GOT3 (cell line): Measurements from ENCODE around the gene GC.
"Not testable (repeated sequence)": the region's sequence is repeated elsewhere in the genome, so short reads cannot be mapped to it uniquely, and the experiment has no call there.

ENCODE experiments used
- DNase-seq: peaks from one replicate; lab custom pipeline; 2025; ENCODE audit warnings: mixed read lengths; lab: John Stamatoyannopoulos, UW

Gene GC

DNA sequence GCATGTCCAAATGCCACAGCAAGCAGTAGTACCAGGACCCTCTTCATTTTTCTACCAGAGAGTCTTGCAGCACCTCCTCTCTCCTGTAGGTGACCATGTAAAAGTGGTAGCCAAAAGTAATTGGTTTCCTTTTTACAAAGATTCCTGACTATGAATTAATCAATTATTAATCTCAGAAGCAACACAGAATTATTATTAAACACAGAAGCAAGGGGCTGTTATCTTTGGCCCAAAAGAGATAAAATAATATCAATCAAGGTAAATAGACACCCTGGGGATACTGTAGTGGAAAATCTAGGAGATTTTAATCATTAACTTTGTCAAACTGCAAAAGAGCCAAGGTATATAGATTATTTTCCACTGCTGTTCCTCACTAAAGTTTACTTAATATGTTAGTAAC lies at the start of gene GC:
Gene GC, minus strand, starts transcription at position 108 of the 400 bp plus-strand sequence. Its CDS starts 61 bp downstream, at position 47.
- DNase-seq: no peak

DNA sequence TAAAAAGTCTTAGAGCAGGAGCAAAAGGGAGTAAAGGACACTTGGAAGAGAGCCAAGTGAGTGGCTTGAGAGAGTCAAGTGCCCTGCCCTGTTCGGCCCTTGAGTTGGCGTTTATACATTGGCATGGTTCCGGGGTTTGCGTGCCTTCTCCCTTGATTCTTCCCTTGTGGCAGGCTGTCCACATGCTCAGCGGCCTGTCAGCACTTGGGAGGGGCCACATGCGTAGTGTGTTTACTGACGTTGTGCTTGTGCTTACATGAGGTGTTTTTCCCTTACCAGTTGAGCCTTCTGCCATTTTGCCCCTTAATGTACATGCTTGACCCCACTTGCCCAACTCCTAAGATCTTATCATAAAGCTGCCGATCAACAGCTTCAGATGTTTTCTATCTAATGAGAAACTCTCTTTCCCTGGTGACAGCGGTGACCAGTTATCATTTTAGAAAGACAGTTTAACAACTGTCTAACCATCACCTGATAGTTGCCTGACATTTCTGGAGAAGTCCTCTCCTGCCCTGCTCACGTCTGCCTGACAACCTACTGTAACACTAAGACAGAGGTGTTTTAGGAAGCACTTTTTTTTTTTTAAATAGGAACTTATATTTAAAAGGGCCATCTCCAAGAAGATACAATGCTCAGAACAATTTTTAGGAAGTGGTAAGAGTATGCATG lies 49.5 kb upstream of the GC start:
- no peak for DNase-seq

- no peak for DNase-seq
Observed at GRCh38 chr4:71832049-71832448, 48.2 kb upstream of the GC start.

DNA sequence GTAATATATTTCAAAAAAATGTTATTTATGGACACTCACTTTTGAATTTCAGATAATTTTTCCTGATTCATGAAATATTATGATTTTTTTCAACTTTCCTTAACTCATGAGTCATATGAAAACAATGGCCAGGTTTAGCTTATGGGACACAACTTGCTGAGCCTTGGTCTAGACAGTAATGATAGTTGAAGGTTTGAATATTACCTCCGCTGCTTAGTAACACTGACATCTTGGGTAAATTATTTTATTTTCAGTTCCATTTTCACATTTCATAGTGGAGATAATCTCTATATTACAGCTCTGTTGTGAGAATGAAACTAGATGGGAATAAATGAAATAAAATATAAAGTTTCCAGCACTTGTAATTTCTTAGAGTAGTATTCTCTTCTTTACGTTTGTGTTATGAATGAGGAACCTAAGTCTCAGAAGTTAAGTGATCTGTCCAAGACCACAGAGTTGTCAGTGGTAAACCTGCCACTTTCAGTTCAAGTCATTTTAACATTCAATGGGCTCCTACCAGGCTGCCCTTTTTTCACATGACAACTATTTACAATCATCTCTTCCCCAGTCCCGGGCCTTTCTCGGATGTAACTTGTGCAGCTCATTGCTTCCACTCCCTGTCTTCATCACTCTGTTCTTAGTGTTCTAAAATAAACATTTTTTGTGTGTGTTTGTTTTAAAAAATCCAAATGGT lies 46.8 kb upstream of the GC start:
- no peak for DNase-seq

DNA sequence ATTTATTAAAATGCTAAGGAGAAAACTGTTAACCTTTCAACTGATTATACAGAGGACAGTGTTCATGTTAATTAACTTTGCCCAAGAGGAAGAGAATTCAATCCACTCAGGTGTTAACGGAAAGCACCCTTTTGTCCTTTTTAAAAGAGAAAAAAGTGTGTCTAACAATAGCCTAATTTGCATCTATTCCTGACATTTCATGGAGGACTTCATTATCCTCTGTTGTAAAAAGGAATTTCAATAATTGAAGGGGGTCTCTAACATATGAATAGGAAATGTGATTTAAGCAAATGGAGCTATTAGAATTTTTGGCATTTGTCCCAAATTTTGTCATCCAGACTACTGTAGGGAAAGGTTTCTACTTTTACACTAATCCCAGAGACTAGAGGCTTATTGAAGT lies 44.6 kb upstream of the GC start:
- DNase-seq: no peak

GRCh38 chr4:71827826-71828225 lies 43.9 kb upstream of the GC start:
- no peak for DNase-seq

DNA sequence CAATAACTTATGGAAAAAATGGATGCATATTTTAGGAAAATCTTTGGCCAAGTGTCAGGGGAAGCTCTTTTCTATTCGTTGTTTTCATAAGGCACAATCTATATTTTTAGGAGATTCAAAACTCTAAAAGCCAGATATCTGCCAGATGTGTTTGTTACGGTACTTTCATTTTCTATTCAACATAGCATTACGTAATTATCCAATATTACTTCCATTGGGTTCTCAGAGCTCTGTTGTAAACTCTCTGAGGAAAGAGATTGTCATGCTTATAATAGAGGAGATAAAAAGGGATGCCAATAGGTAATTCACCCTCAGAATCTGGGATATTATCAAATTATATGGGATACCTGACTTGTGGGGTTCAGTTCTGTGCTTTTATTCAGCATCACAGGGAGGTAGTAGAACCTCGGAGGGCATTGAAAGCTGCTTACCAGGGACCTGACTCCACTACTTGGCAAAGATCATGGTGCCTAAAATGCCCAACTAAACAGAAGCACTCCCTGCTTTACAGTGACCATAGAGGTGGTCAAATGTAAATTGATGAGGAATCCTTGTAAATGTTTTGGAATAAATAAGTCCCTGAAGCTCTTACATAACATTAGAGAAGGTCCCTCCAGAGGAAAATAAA lies 32.9 kb upstream of the GC start:
- DNase-seq: no peak

DNA sequence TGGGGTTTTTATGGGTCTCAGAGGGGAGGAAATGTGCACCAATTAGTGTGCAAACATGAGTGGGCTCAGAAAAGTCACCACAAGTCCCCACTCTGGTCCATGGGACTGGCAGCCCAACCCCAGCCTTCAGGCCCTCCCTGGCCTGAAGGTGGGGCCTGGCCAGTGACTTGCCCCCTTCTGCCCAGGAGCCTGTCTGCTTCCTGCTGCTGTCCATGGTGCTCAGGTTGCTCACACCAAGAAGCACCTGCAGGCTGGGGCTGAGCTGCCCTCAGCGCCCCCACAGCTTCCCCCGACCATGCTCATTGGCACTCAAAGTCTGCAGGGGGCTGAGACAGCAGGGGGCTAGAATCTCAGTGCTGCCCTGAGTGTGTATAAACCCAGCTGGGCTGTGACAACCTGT lies 30.6 kb upstream of the GC start:
- DNase-seq: no peak

DNA sequence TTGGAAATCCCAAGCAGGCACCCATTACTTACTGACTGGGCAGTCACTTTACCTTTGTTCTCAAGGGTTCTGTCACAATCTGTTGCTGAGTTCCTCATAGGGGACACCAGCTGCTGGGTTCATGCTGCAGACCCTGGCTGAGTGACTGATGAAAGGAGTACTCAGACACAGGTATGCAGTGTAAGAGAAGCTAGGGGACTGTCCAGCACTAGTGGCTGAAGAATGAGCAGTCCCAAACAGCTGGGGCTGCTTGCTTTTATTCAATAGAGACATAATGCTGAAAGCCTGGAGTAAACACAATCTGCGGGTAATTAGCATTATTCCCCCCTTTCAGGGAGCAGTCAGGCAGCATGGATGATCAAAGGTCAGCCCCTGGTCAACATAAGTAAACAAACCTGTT lies 25.9 kb upstream of the GC start:
- not testable (repeated sequence) for DNase-seq

DNA sequence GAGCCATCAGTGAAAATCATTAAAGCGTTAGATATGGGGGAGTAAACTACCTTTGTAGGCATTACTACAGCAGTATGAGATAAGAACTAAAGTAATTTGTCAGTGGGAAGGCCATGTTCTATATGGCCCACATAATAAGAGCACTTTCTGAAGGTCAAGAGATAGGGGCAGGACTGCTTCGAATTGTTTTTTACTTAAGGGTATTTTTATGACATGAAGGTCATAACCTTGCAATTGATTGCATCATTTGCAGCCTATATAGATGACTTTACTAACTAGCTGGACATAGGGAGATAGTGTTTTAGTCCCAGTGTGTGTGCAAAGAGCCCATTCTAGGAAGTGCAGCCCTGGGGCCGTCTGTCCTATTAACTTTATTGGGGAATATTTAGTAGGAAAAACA lies 23.6 kb upstream of the GC start:
- no peak for DNase-seq

DNA sequence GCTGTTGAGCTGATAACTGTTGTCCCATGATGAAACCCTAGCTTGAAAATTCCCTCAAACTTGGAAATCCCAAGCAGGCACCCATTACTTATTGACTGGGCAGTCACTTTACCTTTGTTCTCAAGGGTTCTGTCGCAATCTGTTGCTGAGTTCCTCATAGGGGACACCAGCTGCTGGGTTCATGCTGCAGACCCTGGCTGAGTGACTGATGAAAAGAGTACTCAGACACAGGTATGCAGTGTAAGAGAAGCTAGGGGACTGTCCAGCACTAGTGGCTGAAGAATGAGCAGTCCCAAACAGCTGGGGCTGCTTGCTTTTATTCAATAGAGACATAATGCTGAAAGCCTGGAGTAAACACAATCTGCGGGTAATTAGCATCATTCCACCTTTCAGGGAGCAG lies 21.4 kb upstream of the GC start:
- not testable (repeated sequence) for DNase-seq

DNA sequence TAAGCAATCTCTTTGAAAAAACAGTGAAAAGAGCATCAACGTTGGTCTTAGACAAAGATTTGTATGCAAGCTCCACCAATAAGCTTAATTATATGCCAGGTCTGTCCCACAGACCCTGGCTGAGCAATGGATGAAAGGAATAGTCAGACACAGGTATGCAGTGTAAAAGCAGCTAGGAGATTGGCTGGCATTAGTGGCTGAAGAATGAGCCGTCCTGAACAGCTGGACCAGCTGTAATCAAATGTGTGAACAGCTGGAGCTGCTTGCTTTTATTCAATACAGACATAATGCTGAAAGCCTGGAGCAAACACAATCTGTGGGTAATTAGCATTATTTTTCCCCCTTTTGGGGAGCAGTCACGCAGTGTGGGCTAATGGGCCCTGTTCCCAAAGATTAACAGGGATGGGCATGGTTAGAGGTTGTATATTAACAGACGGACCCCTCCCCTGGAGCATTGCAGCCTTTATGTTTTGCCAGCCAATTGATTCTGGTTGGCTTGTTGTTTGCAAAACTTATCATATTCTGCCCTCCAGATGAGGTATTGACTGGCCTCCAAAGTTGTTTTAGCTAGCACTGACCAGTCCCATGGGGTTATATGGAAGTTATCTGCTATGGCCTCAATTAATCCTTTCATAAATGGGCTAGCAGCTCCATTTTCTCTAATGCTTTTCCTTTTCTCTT lies 20.3 kb upstream of the GC start:
- not testable (repeated sequence) for DNase-seq

DNA sequence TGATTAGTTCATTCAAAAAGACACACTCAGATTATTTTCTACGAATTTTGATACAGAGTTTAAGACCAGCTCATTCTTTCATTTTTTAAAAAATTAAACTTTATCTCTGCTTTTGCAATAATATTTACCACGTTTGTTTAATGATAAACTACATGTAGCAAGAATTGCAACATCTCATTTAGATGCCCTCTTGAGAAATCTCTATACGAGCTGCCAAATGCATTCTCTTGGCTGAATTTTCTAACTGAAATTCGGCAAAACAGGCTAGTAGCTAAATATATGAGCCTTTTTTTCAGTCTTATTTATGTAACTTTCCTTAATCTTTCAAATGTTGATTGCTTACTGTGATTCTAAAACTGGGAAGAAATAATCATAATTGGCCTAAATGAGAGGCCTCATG lies 2.1 kb upstream of the GC start:
- DNase-seq: no peak

GRCh38 chr4:71784569-71785197 lies 804 bp upstream of the GC start:
- no peak for DNase-seq

GRCh38 chr4:71777891-71778290 lies 6.0 kb downstream of the GC start:
- no peak for DNase-seq

DNA sequence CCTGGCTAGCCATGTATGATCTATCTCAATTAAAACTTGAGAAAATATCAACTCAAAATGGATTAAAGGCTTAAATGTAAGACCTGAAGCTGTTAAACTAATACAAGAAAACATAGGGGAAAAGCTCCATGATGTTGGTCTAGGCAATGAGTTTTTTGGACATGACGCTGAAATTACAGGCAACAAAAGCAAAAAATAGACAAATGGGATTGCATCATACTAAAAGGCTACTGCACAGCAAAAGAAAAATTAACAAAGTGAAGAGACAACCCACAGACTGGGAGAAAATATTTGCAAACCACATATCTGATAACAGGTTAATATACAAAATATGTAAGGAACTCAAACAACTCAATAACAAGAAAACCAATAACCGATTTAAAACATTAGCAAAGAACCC lies 8.4 kb downstream of the GC start:
- DNase-seq: no peak

- DNase-seq: no peak
Observed at GRCh38 chr4:71774136-71774535, 9.7 kb downstream of the GC start.

DNA sequence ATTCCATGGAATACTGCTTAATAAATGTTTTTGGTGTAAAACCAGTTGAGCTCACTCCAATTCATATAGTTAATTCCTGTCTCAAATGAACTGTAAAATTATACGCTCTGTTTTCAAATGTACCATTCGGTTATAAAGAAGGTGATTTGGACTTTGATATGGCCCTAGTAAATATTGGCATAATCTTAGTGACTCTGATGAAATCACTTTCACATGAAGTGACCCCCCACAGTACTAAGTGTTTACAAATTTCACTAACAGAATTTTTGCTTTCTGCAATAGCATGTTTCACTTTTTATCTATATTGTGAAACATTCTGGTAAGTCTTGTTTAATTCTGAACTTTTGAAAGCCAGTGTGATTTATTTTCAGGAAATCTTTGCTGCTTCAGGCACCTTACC lies 10.9 kb downstream of the GC start:
- DNase-seq: no peak

- no peak for DNase-seq
Observed at GRCh38 chr4:71772592-71772991, 11.3 kb downstream of the GC start.

DNA sequence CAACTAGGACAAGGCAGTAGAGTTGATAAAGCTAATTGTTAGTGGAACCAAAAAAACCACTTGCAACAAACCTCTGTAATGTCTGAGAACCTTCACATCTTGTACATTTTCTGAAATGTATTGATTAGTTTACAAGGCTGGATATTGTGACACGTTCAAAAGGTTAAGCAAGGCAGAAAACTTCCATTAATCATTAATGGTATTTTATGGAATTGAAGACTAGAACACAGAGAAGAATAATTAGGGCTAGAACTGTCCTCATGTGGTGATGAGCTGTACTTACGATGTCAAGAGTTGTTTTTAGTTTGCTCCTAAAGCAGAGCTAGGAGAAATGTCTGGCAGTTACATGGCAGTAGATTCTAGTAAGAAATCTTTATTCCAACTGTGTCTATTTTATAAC lies 12.3 kb downstream of the GC start:
- no peak for DNase-seq

DNA sequence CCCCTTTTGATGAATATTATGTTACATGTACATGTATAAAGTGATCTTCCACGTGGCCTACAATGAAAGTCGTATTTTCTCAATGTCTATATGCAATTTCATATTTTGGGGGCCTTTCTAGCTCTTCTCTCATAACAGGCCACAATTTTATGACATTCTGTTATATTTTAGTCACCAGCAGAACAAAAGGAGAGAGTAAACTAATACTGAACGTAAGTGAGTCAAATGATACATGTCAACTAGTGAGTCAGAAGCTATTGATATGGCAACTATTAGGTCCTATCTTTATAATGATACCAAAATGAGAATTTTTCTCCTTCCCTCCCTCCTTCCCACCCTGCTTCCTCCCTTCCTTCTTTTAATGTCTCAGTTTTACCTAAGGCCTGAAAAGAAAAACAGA lies 14.4 kb downstream of the GC start:
- DNase-seq: no peak

DNA sequence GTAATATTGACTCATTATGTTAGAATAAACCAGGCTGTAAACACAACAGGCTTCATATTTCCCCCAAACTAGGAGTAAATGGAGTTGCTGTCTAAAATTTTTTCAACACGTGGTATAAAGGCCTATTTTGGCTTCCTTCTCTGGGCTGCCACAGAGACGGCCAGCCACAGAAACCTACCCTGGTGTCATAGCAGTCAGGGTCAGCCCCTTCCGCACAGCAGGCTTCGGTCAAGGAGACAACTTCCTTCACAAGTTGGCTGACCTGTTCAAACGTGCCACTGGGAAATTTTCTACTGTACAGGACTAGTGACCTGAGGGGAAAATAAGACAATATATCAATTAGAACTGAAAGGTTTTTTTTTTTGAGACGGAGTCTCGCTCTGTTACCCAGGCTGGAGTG lies 15.8 kb downstream of the GC start:
- no peak for DNase-seq
